ENCODE results near the gene CENPI. TPM values are rescaled to one million over a fixed set of nuclear protein-coding genes. Genes with fewer than 3 reads are reported as not detected.

CENPI gene
- total RNA-seq, 2 donors from 2014 or later = 2.2 to 2.4 TPM

DNA sequence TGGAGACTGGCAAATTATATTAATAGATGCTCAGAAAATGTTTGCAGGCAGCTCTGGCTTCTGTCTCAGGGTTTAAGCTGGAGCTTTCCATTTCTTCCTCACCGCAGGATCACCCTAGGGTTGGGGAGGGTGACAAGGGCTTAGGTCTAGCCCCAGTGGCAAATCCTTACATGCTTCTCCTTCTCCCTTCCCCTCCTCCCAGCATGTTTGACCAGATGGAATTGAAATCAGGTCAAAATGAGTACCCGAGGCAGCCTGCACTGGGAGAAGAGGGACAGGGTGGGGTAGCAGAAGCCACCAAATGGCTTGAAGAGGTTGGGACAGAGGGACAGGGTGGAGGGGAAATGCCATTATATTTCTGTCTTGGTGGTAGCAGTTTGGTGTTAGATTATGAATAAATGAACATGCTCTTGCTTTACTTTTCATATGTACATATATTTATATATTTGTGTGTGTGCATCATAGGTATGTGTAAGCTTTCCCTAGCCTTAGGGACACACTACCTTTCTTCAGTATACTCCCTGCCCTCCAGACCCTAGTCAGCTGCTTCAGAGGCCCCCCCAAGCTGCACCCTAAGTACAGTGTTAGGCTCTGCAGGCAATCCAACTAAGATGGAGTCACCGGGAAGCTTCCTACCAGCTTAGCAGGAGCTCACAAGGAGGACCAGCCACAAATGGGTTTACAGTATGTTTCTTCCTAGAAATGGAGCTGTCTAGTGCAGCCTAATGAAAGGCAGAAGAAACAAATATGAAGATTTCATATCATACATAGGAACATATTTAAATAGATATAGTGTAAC is 17.5 kb upstream of the CENPI start:
- Histone ChIP-seq H3K36me3 (no peaks in the 10 kb centered on the region), H3K27ac (no peak overlapping the region), H3K27me3 (replicated peaks; ENCODE audit: insufficient read depth) (no peaks in the 10 kb centered on the region), H3K4me1 (ENCODE audit: control insufficient read depth in 1 of 2, low read depth in 2 of 2) (no peaks in the 10 kb centered on the region), H3K4me3 (peak overlapping the region; percentile 71), H3K9me3 (no peaks in the 10 kb centered on the region)
- ATAC-seq (ENCODE audit: insufficient number of reproducible peaks, low FRiP score, low read depth) (no peak), DNase-seq (ENCODE audit: low spot score) (no peak)
- TF ChIP-seq, protein P1, sequence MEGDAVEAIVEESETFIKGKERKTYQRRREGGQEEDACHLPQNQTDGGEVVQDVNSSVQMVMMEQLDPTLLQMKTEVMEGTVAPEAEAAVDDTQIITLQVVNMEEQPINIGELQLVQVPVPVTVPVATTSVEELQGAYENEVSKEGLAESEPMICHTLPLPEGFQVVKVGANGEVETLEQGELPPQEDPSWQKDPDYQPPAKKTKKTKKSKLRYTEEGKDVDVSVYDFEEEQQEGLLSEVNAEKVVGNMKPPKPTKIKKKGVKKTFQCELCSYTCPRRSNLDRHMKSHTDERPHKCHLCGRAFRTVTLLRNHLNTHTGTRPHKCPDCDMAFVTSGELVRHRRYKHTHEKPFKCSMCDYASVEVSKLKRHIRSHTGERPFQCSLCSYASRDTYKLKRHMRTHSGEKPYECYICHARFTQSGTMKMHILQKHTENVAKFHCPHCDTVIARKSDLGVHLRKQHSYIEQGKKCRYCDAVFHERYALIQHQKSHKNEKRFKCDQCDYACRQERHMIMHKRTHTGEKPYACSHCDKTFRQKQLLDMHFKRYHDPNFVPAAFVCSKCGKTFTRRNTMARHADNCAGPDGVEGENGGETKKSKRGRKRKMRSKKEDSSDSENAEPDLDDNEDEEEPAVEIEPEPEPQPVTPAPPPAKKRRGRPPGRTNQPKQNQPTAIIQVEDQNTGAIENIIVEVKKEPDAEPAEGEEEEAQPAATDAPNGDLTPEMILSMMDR (IDR thresholded peaks at IDR 0.05) = no peak

- ATAC-seq (ENCODE audit: insufficient number of reproducible peaks, low FRiP score, low read depth) (no peak), DNase-seq (ENCODE audit: low spot score) (no peak)
- Histone ChIP-seq H3K4me1 (ENCODE audit: control insufficient read depth in 1 of 2, low read depth in 2 of 2) (no peaks in the 10 kb centered on the region), H3K27ac (no peak overlapping the region), H3K36me3 (no peaks in the 10 kb centered on the region), H3K4me3 (no peak overlapping the region), H3K27me3 (replicated peaks; ENCODE audit: insufficient read depth) (no peaks in the 10 kb centered on the region), H3K9me3 (no peaks in the 10 kb centered on the region)
- TF ChIP-seq, protein P1 (IDR thresholded peaks at IDR 0.05) = no peak
Observed at GRCh38 chrX:101081231-101081630, 16.8 kb upstream of the CENPI start.

- Histone ChIP-seq H3K4me3 (no peak overlapping the region), H3K27me3 (replicated peaks; ENCODE audit: insufficient read depth) (no peaks in the 10 kb centered on the region), H3K27ac (no peak overlapping the region), H3K36me3 (no peaks in the 10 kb centered on the region), H3K4me1 (ENCODE audit: control insufficient read depth in 1 of 2, low read depth in 2 of 2) (no peaks in the 10 kb centered on the region), H3K9me3 (no peaks in the 10 kb centered on the region)
- no peak for ATAC-seq (ENCODE audit: insufficient number of reproducible peaks, low FRiP score, low read depth)
- DNase-seq (ENCODE audit: low spot score) = no peak
- TF ChIP-seq, protein P1 (IDR thresholded peaks at IDR 0.05) = no peak
Observed at GRCh38 chrX:101091817-101092216, 6.2 kb upstream of the CENPI start.

DNA sequence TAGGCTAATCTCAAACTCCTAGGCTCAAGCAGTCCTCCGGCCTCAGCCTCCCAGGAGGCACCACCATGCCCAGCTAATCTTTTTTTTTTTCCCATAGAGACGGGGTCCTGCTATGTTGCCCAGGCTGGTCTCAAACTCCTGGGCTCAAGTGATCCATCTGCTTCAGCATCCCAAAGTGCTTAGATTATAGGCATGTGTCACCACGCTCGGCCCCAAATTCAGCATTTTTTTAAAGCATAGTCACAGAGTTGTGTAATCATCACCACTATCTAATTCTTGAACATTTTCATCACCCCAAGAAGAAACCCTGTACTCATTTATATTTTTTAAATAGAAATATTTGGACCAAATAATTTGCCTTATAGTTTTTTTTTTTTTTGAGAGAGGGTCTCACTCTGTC is 10.3 kb downstream of the CENPI start:
- H3K36me3 ChIP-seq = no peaks in the 10 kb centered on the region
- H3K27ac ChIP-seq = no peak overlapping the region
- DNase-seq (ENCODE audit: low spot score) (no peak), ATAC-seq (ENCODE audit: insufficient number of reproducible peaks, low FRiP score, low read depth) (no peak)
- H3K27me3 ChIP-seq (replicated peaks; ENCODE audit: insufficient read depth) = no peaks in the 10 kb centered on the region
- TF ChIP-seq, protein P1 (IDR thresholded peaks at IDR 0.05) = no peak
- no peak overlapping the region for H3K4me3 ChIP-seq
- no peaks in the 10 kb centered on the region for H3K9me3 ChIP-seq
- H3K4me1 ChIP-seq (ENCODE audit: control insufficient read depth in 1 of 2, low read depth in 2 of 2) = no peaks in the 10 kb centered on the region

DNA sequence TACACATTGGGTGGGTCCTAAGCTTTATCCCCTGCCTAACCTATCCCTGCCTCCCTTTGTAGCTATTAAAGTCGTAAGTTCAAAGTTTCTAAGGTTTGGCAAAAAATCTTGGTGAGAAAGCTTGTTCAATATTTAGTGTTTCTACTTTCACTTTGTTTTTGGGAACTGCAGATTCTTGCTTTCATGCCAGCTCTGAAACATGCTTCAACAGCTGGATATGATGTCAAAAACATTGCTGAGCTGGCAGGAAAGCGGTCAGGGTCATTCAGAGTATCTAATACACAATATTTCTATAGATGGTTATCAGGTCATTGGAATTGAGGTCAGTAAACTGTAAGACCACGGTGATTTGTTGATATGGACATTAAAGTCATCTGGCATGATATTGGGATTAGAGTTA is 19.7 kb downstream of the CENPI start:
- DNase-seq (ENCODE audit: low spot score) = no peak
- H3K4me1 ChIP-seq (ENCODE audit: control insufficient read depth in 1 of 2, low read depth in 2 of 2) = no peaks in the 10 kb centered on the region
- no peaks in the 10 kb centered on the region for H3K36me3 ChIP-seq
- TF ChIP-seq, protein P1 (IDR thresholded peaks at IDR 0.05) = no peak
- no peaks in the 10 kb centered on the region for H3K9me3 ChIP-seq
- no peaks in the 10 kb centered on the region for H3K27me3 ChIP-seq (replicated peaks; ENCODE audit: insufficient read depth)
- ATAC-seq (ENCODE audit: insufficient number of reproducible peaks, low FRiP score, low read depth) = no peak
- peak overlapping the region; percentile 23 for H3K4me3 ChIP-seq
- H3K27ac ChIP-seq = no peak overlapping the region

All from thoracic aorta (tissue), 2 donors.